ENCODE measurements around the gene CIT.

The CIT gene

GRCh38 chr12:119676022-119676421 lies 201.1 kb downstream of the CIT start:
- Histone ChIP-seq H3K9me3 (ENCODE audit: control insufficient read depth in 1 of 2, low read length in 2 of 2) (no peaks in the 10 kb centered on the region), H3K4me3 (ENCODE audit: low read depth in 1 of 2, low read length in 2 of 2) (no peak overlapping the region), H3K27ac (ENCODE audit: low read length) (peak overlapping the region; percentile 16), H3K36me3 (ENCODE audit: control insufficient read depth in 1 of 2, insufficient read depth in 2 of 2, low read length in 2 of 2) (peaks cover 91 to 94% of the 10 kb centered on the region in 2 donors), H3K4me1 (ENCODE audit: control insufficient read depth in 1 of 2, insufficient read depth in 2 of 2, low read length in 2 of 2) (no peaks in the 10 kb centered on the region), H3K27me3 (ENCODE audit: low read depth, low read length) (no peaks in the 10 kb centered on the region)

GRCh38 chr12:119674560-119674959 lies 202.6 kb downstream of the CIT start:
- H3K4me3 ChIP-seq (ENCODE audit: low read depth in 1 of 2, low read length in 2 of 2), result no peak overlapping the region
- no peaks in the 10 kb centered on the region for H3K27me3 ChIP-seq (ENCODE audit: low read depth, low read length)
- peaks cover 80 to 90% of the 10 kb centered on the region in 2 donors for H3K36me3 ChIP-seq (ENCODE audit: control insufficient read depth in 1 of 2, insufficient read depth in 2 of 2, low read length in 2 of 2)
- no peaks in the 10 kb centered on the region for H3K9me3 ChIP-seq (ENCODE audit: control insufficient read depth in 1 of 2, low read length in 2 of 2)
- H3K27ac ChIP-seq (ENCODE audit: low read length), result no peak overlapping the region
- H3K4me1 ChIP-seq (ENCODE audit: control insufficient read depth in 1 of 2, insufficient read depth in 2 of 2, low read length in 2 of 2), result peaks cover 0 to 3% of the 10 kb centered on the region in 2 donors

- H3K27ac ChIP-seq (ENCODE audit: low read length), result peak overlapping the region; percentile 68
- H3K27me3 ChIP-seq (ENCODE audit: low read depth, low read length), result no peaks in the 10 kb centered on the region
- peaks cover 0 to 9% of the 10 kb centered on the region in 2 donors for H3K4me1 ChIP-seq (ENCODE audit: control insufficient read depth in 1 of 2, insufficient read depth in 2 of 2, low read length in 2 of 2)
- no peaks in the 10 kb centered on the region for H3K9me3 ChIP-seq (ENCODE audit: control insufficient read depth in 1 of 2, low read length in 2 of 2)
- peaks cover 70 to 81% of the 10 kb centered on the region in 2 donors for H3K36me3 ChIP-seq (ENCODE audit: control insufficient read depth in 1 of 2, insufficient read depth in 2 of 2, low read length in 2 of 2)
- no peak overlapping the region for H3K4me3 ChIP-seq (ENCODE audit: low read depth in 1 of 2, low read length in 2 of 2)
Measured at GRCh38 chr12:119673634-119674033, 203.5 kb downstream of the CIT start.

GRCh38 chr12:119672194-119672593 lies 204.9 kb downstream of the CIT start:
- Histone ChIP-seq H3K4me3 (ENCODE audit: low read depth in 1 of 2, low read length in 2 of 2) (no peak overlapping the region), H3K9me3 (ENCODE audit: control insufficient read depth in 1 of 2, low read length in 2 of 2) (no peaks in the 10 kb centered on the region), H3K36me3 (ENCODE audit: control insufficient read depth in 1 of 2, insufficient read depth in 2 of 2, low read length in 2 of 2) (peaks cover 59 to 69% of the 10 kb centered on the region in 2 donors), H3K27me3 (ENCODE audit: low read depth, low read length) (no peaks in the 10 kb centered on the region), H3K4me1 (ENCODE audit: control insufficient read depth in 1 of 2, insufficient read depth in 2 of 2, low read length in 2 of 2) (peaks cover 2 to 15% of the 10 kb centered on the region in 2 donors), H3K27ac (ENCODE audit: low read length) (peak overlapping the region; percentile 27)

GRCh38 chr12:119671070-119671469 lies 206.1 kb downstream of the CIT start:
- Histone ChIP-seq H3K27ac (ENCODE audit: low read length) (peak overlapping the region; percentile 73), H3K4me1 (ENCODE audit: control insufficient read depth in 1 of 2, insufficient read depth in 2 of 2, low read length in 2 of 2) (peaks cover 7 to 22% of the 10 kb centered on the region in 2 donors), H3K9me3 (ENCODE audit: control insufficient read depth in 1 of 2, low read length in 2 of 2) (no peaks in the 10 kb centered on the region), H3K36me3 (ENCODE audit: control insufficient read depth in 1 of 2, insufficient read depth in 2 of 2, low read length in 2 of 2) (peaks cover 48 to 58% of the 10 kb centered on the region in 2 donors), H3K27me3 (ENCODE audit: low read depth, low read length) (no peaks in the 10 kb centered on the region), H3K4me3 (ENCODE audit: low read depth in 1 of 2, low read length in 2 of 2) (peak overlapping the region in 1 of 2 donors; percentile 5)

- H3K4me1 ChIP-seq (ENCODE audit: control insufficient read depth in 1 of 2, insufficient read depth in 2 of 2, low read length in 2 of 2), result peaks cover 7 to 22% of the 10 kb centered on the region in 2 donors
- H3K27me3 ChIP-seq (ENCODE audit: low read depth, low read length), result no peaks in the 10 kb centered on the region
Measured at GRCh38 chr12:119669744-119670472, 207.2 kb downstream of the CIT start.

GRCh38 chr12:119668324-119668841 lies 208.7 kb downstream of the CIT start:
- Histone ChIP-seq H3K4me1 (ENCODE audit: control insufficient read depth in 1 of 2, insufficient read depth in 2 of 2, low read length in 2 of 2) (peaks cover 7 to 22% of the 10 kb centered on the region in 2 donors), H3K9me3 (ENCODE audit: control insufficient read depth in 1 of 2, low read length in 2 of 2) (no peaks in the 10 kb centered on the region), H3K27me3 (ENCODE audit: low read depth, low read length) (no peaks in the 10 kb centered on the region), H3K36me3 (ENCODE audit: control insufficient read depth in 1 of 2, insufficient read depth in 2 of 2, low read length in 2 of 2) (peaks cover 22 to 31% of the 10 kb centered on the region in 2 donors), H3K4me3 (ENCODE audit: low read depth in 1 of 2, low read length in 2 of 2) (peak overlapping the region; percentile 86 to 88), H3K27ac (ENCODE audit: low read length) (peak overlapping the region; percentile 98)

More at GRCh38 chr12:119669744-119670472, 207.2 kb downstream of the CIT start:
- H3K9me3 ChIP-seq (ENCODE audit: control insufficient read depth in 1 of 2, low read length in 2 of 2), result no peaks in the 10 kb centered on the region
- peak overlapping the region in 1 of 2 donors; percentile 32 for H3K4me3 ChIP-seq (ENCODE audit: low read depth in 1 of 2, low read length in 2 of 2)
- peak overlapping the region; percentile 73 for H3K27ac ChIP-seq (ENCODE audit: low read length)
- peaks cover 38 to 46% of the 10 kb centered on the region in 2 donors for H3K36me3 ChIP-seq (ENCODE audit: control insufficient read depth in 1 of 2, insufficient read depth in 2 of 2, low read length in 2 of 2)

- Histone ChIP-seq H3K4me3 (ENCODE audit: low read depth in 1 of 2, low read length in 2 of 2) (peak within 1 kb of the TSS; percentile 86 to 88), H3K4me1 (ENCODE audit: control insufficient read depth in 1 of 2, insufficient read depth in 2 of 2, low read length in 2 of 2) (peaks cover 7 to 22% of the 10 kb centered on the region in 2 donors), H3K9me3 (ENCODE audit: control insufficient read depth in 1 of 2, low read length in 2 of 2) (no peaks in the 10 kb centered on the region), H3K27ac (ENCODE audit: low read length) (peak within 1 kb of the TSS; percentile 98), H3K36me3 (ENCODE audit: control insufficient read depth in 1 of 2, insufficient read depth in 2 of 2, low read length in 2 of 2) (peaks cover 16 to 24% of the 10 kb centered on the region in 2 donors), H3K27me3 (ENCODE audit: low read depth, low read length) (no peaks in the 10 kb centered on the region)
Measured at GRCh38 chr12:119667577-119668323, 209.4 kb downstream of the CIT start, which contains the start of gene PRKAB1. PRKAB1 (plus strand) TSS chr12:119668133; CDS start chr12:119668245, 112 bp downstream.

GRCh38 chr12:119666900-119667576 lies 210.1 kb downstream of the CIT start:
- Histone ChIP-seq H3K9me3 (ENCODE audit: control insufficient read depth in 1 of 2, low read length in 2 of 2) (no peaks in the 10 kb centered on the region), H3K27ac (ENCODE audit: low read length) (no peak overlapping the region), H3K4me3 (ENCODE audit: low read depth in 1 of 2, low read length in 2 of 2) (peak overlapping the region; percentile 86 to 88), H3K4me1 (ENCODE audit: control insufficient read depth in 1 of 2, insufficient read depth in 2 of 2, low read length in 2 of 2) (peaks cover 7 to 22% of the 10 kb centered on the region in 2 donors), H3K27me3 (ENCODE audit: low read depth, low read length) (no peaks in the 10 kb centered on the region), H3K36me3 (ENCODE audit: control insufficient read depth in 1 of 2, insufficient read depth in 2 of 2, low read length in 2 of 2) (peaks cover 9 to 20% of the 10 kb centered on the region in 2 donors)

GRCh38 chr12:119666226-119666795 lies 210.8 kb downstream of the CIT start:
- no peak overlapping the region for H3K4me3 ChIP-seq (ENCODE audit: low read depth in 1 of 2, low read length in 2 of 2)
- no peaks in the 10 kb centered on the region for H3K9me3 ChIP-seq (ENCODE audit: control insufficient read depth in 1 of 2, low read length in 2 of 2)
- peaks cover 5 to 13% of the 10 kb centered on the region in 2 donors for H3K36me3 ChIP-seq (ENCODE audit: control insufficient read depth in 1 of 2, insufficient read depth in 2 of 2, low read length in 2 of 2)
- H3K4me1 ChIP-seq (ENCODE audit: control insufficient read depth in 1 of 2, insufficient read depth in 2 of 2, low read length in 2 of 2), result peaks cover 7 to 22% of the 10 kb centered on the region in 2 donors
- no peak overlapping the region for H3K27ac ChIP-seq (ENCODE audit: low read length)
- H3K27me3 ChIP-seq (ENCODE audit: low read depth, low read length), result no peaks in the 10 kb centered on the region

Measured in muscle layer of duodenum (tissue), 2 donors.